Gastroesophageal sphincter (tissue), 3 donors: ENCODE results near the gene RBM18.

Source experiments
- CTCF ChIP-seq, 4 experiments: fragments of 200-600 bp in 2 of 4; fragments of 450-650 bp in 2 of 4; sonication (generic) in 1 of 4; IDR thresholded peaks; one replicate each; pipeline ENCODE4 v1.5.1; 2017 to 2019; ENCODE audit warnings: antibody characterized with exemption in 4 of 4, mild to moderate bottlenecking in 2 of 4, moderate library complexity in 2 of 4
- EP300 ChIP-seq: sonication (generic); formaldehyde crosslinking; IDR thresholded peaks from one replicate; pipeline ENCODE4 v1.6.1; 2017; ENCODE audit warnings: antibody characterized with exemption, mild to moderate bottlenecking
- POLR2A ChIP-seq, 2 donors: fragments of 450-650 bp; IDR thresholded peaks; one replicate each; pipeline ENCODE4 v1.6.1; 2017; ENCODE audit warnings: antibody characterized with exemption in 2 of 2, mild to moderate bottlenecking in 2 of 2, moderate library complexity in 1 of 2
- POLR2AphosphoS5 ChIP-seq: sonication (generic); formaldehyde crosslinking; IDR thresholded peaks from one replicate; pipeline ENCODE4 v1.6.1; 2017; ENCODE audit warnings: antibody characterized with exemption

- TF ChIP-seq POLR2A (IDR thresholded peaks at IDR 0.05) (no peak), CTCF (IDR thresholded peaks at IDR 0.05) (no peak), EP300 (no peak), POLR2AphosphoS5 (no peak)
Observed at GRCh38 chr9:122286764-122287163, 22.1 kb upstream of the RBM18 start.
